GM18873 (cell line): Measurements from ENCODE around the gene NUP88.
"Not testable (repeated sequence)": the region's sequence is repeated elsewhere in the genome, so short reads cannot be mapped to it uniquely, and the experiment has no call there.

Experiments
- ATAC-seq: cut with Tn5 transposase; IDR thresholded peaks from one replicate; pipeline ENCODE4 v1.9.1; 2021; ENCODE audit warnings: mild to moderate bottlenecking, moderate library complexity, moderate number of reproducible peaks; ENCODE audit not compliant: unreplicated experiment, low FRiP score

The NUP88 gene

GRCh38 chr17:5419356-5419958 lies at the start of gene NUP88:
NUP88 (minus strand) TSS chr17:5419662; CDS start chr17:5419650, 12 bp downstream.
- peak; percentile 74 for ATAC-seq

- ATAC-seq = no peak
Measured at GRCh38 chr17:5468075-5468473, 48.6 kb upstream of the NUP88 start.

GRCh38 chr17:5467416-5467815 lies 48.0 kb upstream of the NUP88 start:
- no peak for ATAC-seq

- ATAC-seq = no peak
Measured at GRCh38 chr17:5466295-5466694, 46.8 kb upstream of the NUP88 start.

- no peak for ATAC-seq
Measured at GRCh38 chr17:5464717-5465507, 45.5 kb upstream of the NUP88 start.

- ATAC-seq = no peak
Measured at GRCh38 chr17:5446786-5447185, 27.3 kb upstream of the NUP88 start.

GRCh38 chr17:5444209-5444608 lies 24.7 kb upstream of the NUP88 start:
- no peak for ATAC-seq

- ATAC-seq = no peak
Measured at GRCh38 chr17:5443728-5444127, 24.3 kb upstream of the NUP88 start.

DNA sequence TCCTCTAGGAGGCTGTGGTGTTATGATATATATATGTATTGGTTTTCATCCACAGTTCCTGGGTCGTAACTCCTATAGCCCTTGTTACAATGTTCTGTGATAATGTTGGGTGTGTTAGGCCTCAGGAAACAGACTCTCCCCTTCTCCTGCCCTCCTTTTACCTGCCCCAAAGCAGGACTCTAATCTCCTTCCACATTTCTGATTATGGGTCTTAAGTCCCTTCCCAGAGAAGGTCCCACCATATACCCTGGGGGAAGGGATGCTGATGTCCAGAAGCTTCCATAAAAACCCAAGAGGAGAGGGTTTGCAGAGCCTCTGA lies 19.9 kb upstream of the NUP88 start:
- ATAC-seq = no peak

- ATAC-seq = peak; percentile 65
Measured at GRCh38 chr17:5438716-5439445, 19.4 kb upstream of the NUP88 start, which contains the start of gene C1QBP. C1QBP (minus strand) TSS chr17:5439155; CDS start chr17:5439073, 82 bp downstream.

DNA sequence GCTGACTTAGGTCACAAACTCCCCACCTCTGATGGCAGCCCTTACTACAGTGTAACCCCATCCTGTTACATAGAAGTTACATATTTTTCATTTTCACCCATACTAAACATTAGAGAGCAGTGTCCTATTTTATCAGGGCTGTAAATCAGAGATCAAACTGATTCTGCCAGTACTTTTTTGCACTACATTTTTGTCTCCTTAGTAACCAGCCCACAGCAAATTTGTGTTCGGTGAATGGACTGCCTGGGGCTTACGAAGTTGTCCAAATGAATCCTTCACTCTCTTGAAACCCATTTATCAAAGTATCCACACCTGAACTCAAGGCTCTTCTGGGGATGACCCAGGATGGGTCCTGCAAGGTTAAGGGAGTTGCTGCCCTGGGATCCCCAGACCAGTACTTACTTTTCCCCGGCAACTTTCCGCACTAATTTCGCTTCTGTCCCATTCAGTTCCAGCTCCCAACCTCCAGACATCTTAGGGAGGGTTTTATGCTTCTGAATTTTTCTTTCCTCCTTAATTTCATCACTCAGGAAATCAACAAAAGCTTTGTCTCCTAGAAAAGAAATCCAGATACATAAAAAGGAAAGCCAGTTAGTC lies 18.4 kb upstream of the NUP88 start:
- ATAC-seq = no peak

- ATAC-seq = not testable (repeated sequence)
Measured at GRCh38 chr17:5435781-5436315, 16.4 kb upstream of the NUP88 start.

- ATAC-seq = no peak
Measured at GRCh38 chr17:5434984-5435383, 15.5 kb upstream of the NUP88 start.

- no peak for ATAC-seq
Measured at GRCh38 chr17:5431949-5432556, 12.6 kb upstream of the NUP88 start.

GRCh38 chr17:5431234-5431633 lies 11.8 kb upstream of the NUP88 start:
- ATAC-seq = not testable (repeated sequence)

DNA sequence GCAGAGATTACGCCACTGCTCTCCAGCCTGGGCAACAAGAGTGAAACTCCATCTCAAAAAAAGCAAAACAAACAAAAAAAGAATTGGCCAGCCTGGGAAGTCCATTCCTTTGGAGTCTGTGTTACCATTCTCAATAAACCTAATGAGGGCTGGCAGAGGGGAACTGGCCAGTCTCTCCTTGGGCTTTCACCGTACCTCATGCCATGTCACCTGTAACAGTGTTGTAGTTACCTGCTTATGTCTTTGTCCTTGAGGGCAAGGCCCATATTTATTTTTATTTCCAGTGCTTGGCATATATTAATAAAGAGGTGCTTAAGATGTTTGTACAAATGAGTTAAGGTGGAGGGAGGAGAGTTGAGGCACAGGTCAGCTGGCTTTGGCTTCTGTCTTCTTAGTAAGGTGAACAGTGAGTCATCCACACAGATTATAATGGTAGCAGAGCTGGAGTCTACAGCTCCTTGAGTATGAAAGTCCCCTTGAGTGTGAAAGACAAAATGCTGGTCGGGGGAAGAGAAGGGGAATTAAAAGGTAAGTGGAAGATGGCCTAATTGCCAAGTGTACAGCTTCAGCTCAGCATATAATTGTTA lies 11.0 kb upstream of the NUP88 start:
- no peak for ATAC-seq

- ATAC-seq = no peak
Measured at GRCh38 chr17:5429191-5429887, 9.9 kb upstream of the NUP88 start.

- ATAC-seq = no peak
Measured at GRCh38 chr17:5425826-5426225, 6.4 kb upstream of the NUP88 start.

GRCh38 chr17:5424909-5425308 lies 5.4 kb upstream of the NUP88 start:
- no peak for ATAC-seq
